Lung (tissue), 12 donors: ENCODE measurements around the gene MTG1. TPM values are rescaled to one million over a fixed set of nuclear protein-coding genes. Genes with fewer than 3 reads are reported as not detected.

Experiments used
- ATAC-seq: fragments of 200-7000 bp; cut with Tn5 transposase; one replicate; pipeline ENCODE4 v1.9.1; 2020; ENCODE audit warnings: moderate number of reproducible peaks; ENCODE audit not compliant: insufficient read depth, low FRiP score
- DNase-seq, 3 donors: peaks; one replicate each; pipeline ENCODE4 v3.0.0-alpha.2; 2013 to 2017
- H3K27ac ChIP-seq, 2 donors: one replicate each; pipeline ENCODE4 v1.5.1; 2013; ENCODE audit warnings: mild to moderate bottlenecking in 2 of 2, moderate library complexity in 2 of 2, control low read depth in 1 of 2, inconsistent platforms in 1 of 2, low read depth in 1 of 2, low read length in 1 of 2
- H3K27me3 ChIP-seq, 3 donors: one replicate each; pipeline ENCODE4 v1.5.1; 2013; ENCODE audit warnings: low read length in 2 of 3; ENCODE audit not compliant: control insufficient read depth in 3 of 3, insufficient read depth in 3 of 3
- H3K36me3 ChIP-seq, 4 donors: one replicate each; pipeline ENCODE4 v1.5.1; 2013; ENCODE audit warnings: low read length in 4 of 4, mild to moderate bottlenecking in 1 of 4, moderate library complexity in 1 of 4; ENCODE audit not compliant: control insufficient read depth in 4 of 4, insufficient read depth in 4 of 4
- H3K4me1 ChIP-seq, 5 donors: one replicate each; pipeline ENCODE4 v1.5.1; 2013; ENCODE audit warnings: low read length in 5 of 5, mild to moderate bottlenecking in 2 of 5, moderate library complexity in 1 of 5; ENCODE audit not compliant: control insufficient read depth in 5 of 5, insufficient read depth in 5 of 5
- H3K4me3 ChIP-seq: one replicate; pipeline ENCODE4 v1.5.1; 2013; ENCODE audit warnings: mild to moderate bottlenecking, control low read depth, moderate library complexity
- H3K9ac ChIP-seq, 2 donors: one replicate each; pipeline ENCODE4 v1.5.1; 2013; ENCODE audit warnings: low read length in 2 of 2, control low read depth in 1 of 2; ENCODE audit not compliant: insufficient read depth in 1 of 2
- H3K9me3 ChIP-seq, 4 donors: one replicate each; pipeline ENCODE4 v1.5.1; 2013; ENCODE audit warnings: low read length in 3 of 4, mild to moderate bottlenecking in 1 of 4, moderate library complexity in 1 of 4; ENCODE audit not compliant: control insufficient read depth in 4 of 4, insufficient read depth in 3 of 4
- CTCF ChIP-seq: IDR thresholded peaks from 2 replicates; pipeline ENCODE4 v1.5.1; 2012; ENCODE audit warnings: mild to moderate bottlenecking; ENCODE audit errors: control extremely low read depth, extremely low read depth
- WGBS, 2 donors: extraction: QIAGEN DNeasy Blood & Tissue Kit; methylation state at CpG; one replicate each; pipeline ENCODE4 v1.1.7; 2013; 5-methylcytosine and 5-hydroxymethylcytosine counted together
- polyA plus RNA-seq, 2 donors: library from polyadenylated mRNA; stranded (reverse); fragments of 200-250 nt; gene quantifications; one replicate each; pipeline ENCODE4 v1.2.1, GENCODE V29; 2013
- total RNA-seq, 2 donors: library from RNA; depleted of rRNA in 1 of 2; stranded (reverse); fragments of >200 nt in 1 of 2; gene quantifications; one replicate each; pipeline ENCODE4 v1.2.1, GENCODE V29; 2014 to 2021
- donor health status: control.
- donor health status: control.
- donor health status: Bipolar disorder and iron deficiency.
- donor health status: healthy.
- donor health status: DM: yes; HTN: yes; CAD: no.

The MTG1 gene
- total and polyA plus RNA-seq, 4 donors = 36.4 to 51.8 (median 44.5) TPM

GRCh38 chr10:133357285-133358161, 36.4 kb upstream of the MTG1 start, which contains the start of gene FUOM:
Gene FUOM (minus strand): TSS chr10:133358019. CDS start chr10:133358007, 12 bp downstream.
- Histone ChIP-seq H3K27ac (peak within 1 kb of the TSS; percentile 36 to 69), H3K9ac (no peak within 1 kb of the TSS), H3K4me3 (peak within 1 kb of the TSS; percentile 68), H3K4me1 (peaks cover 0 to 10% (median 0%) of the 10 kb centered on the region in 5 donors), H3K27me3 (no peaks in the 10 kb centered on the region), H3K36me3 (peaks cover 0 to 14% (median 6%) of the 10 kb centered on the region in 4 donors), H3K9me3 (peaks cover 0 to 5% (median 0%) of the 10 kb centered on the region in 4 donors)
- peak; percentile 86 for ATAC-seq
- TF ChIP-seq CTCF = no peak
- peak; percentile 77 to 82 (median 82) for DNase-seq
- 1 to 3% methylated on average over 38 to 83 of the region's 83 CpGs for WGBS, 2 donors

- no peak for TF ChIP-seq CTCF
- H3K9me3 ChIP-seq = peaks cover 0 to 5% (median 0%) of the 10 kb centered on the region in 4 donors
- H3K9ac ChIP-seq = no peak overlapping the region
- peaks cover 0 to 16% (median 10%) of the 10 kb centered on the region in 4 donors for H3K36me3 ChIP-seq
- H3K27me3 ChIP-seq = no peaks in the 10 kb centered on the region
- H3K27ac ChIP-seq = no peak overlapping the region
- DNase-seq = peak in 1 of 3 donors; percentile 20
- H3K4me3 ChIP-seq = no peak overlapping the region
- peak; percentile 5 for ATAC-seq
- 82% methylated on average over 41 of the region's 41 CpGs for WGBS, 2 donors
- H3K4me1 ChIP-seq = peaks cover 0 to 10% (median 0%) of the 10 kb centered on the region in 5 donors
Observed at GRCh38 chr10:133358162-133358924, 35.6 kb upstream of the MTG1 start.

- peaks cover 0 to 10% (median 0%) of the 10 kb centered on the region in 5 donors for H3K4me1 ChIP-seq
- 86% methylated on average over 11 of the region's 11 CpGs for WGBS, 2 donors
- no peak overlapping the region for H3K9ac ChIP-seq
- no peak for ATAC-seq
- H3K4me3 ChIP-seq = no peak overlapping the region
- H3K36me3 ChIP-seq = peaks cover 0 to 16% (median 10%) of the 10 kb centered on the region in 4 donors
- H3K9me3 ChIP-seq = peaks cover 0 to 5% (median 0%) of the 10 kb centered on the region in 4 donors
- no peaks in the 10 kb centered on the region for H3K27me3 ChIP-seq
- no peak overlapping the region for H3K27ac ChIP-seq
- no peak for TF ChIP-seq CTCF
- no peak for DNase-seq
Observed at GRCh38 chr10:133358925-133359310, 35.0 kb upstream of the MTG1 start.
